Right lung (tissue), 5 donors: ENCODE measurements around the gene ACSM2B. TPM values are rescaled to one million over a fixed set of nuclear protein-coding genes. Genes with fewer than 3 reads are reported as not detected.
"Not testable (repeated sequence)": the region's sequence is repeated elsewhere in the genome, so short reads cannot be mapped to it uniquely, and the experiment has no call there.

ENCODE experiments used
- DNase-seq, 2 donors: peaks; one replicate each; pipeline ENCODE4 v3.0.0-alpha.2; 2013
- polyA plus RNA-seq, 5 donors: library from polyadenylated mRNA; unstranded; fragments of 120-200 nt; gene quantifications; one replicate each; pipeline versions ENCODE4 v1.2.1 to v1.2.3, GENCODE V29; 2013; ENCODE audit warnings: inconsistent platforms in 1 of 5, low replicate concordance in 1 of 5; ENCODE audit not compliant: insufficient read length in 5 of 5, insufficient read depth in 1 of 5

ACSM2B gene
- polyA plus RNA-seq, 5 donors, result 0.32 to 1.9 (median 1.0) TPM

DNA sequence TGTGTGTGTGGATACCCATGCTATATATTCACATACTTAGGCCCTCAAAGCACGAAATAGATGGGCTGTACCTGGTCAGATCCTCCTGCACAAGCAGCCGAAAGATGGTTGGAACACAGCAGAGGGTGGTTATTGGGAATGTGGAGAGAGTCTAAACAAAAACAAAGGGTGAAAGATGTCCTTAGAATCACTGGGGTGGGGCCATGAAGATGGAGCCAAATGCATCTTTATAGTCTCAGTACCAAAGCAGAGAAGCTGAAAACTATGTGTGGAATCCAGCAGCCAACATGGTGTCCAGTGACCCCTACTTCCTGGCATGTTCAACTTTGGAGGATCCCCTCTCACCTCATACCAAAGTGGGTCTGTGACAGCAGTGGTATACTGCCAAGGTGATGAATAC, 19.5 kb upstream of the ACSM2B start:
- DNase-seq, result not testable (repeated sequence)

DNA sequence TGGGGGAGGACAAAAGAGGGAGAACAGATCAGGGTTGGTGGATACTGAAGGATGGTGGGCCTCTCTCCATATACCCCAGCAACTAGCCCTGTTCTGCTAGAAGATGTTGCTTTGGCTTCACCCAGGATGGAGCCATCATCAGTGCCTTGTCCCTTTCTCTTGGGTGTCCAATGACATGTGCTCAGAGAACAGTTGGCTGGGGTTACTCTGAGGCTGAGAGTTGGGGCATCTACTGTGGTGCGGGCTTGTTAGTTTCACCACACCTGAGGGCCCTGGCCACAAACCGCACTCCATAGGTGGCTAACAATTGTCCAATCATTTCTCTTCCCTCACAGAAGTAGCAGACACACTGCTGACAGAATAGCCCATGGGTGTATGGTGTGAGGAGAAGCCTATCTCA, 18.9 kb upstream of the ACSM2B start:
- DNase-seq, result not testable (repeated sequence)

DNA sequence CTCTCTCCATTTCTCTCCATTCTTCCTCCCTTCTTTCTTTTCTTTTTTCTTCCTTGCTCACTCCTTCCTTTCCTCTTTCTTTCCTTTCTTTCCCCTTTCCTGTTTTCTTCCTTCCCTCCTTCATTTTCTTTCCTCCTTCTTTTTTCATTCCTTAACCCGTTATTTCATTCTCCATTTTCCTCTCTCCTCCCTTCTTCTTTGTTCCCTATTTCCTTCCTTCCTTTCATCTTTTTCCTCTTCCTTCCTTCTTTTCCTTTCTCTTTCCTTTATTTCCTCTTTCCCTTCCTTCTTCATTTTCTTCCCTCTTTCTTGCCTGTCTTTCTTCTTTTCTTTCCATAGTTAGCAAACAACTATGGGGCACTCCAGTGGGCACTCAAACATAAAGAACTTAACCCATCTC, 16.6 kb upstream of the ACSM2B start:
- DNase-seq, result not testable (repeated sequence)

DNA sequence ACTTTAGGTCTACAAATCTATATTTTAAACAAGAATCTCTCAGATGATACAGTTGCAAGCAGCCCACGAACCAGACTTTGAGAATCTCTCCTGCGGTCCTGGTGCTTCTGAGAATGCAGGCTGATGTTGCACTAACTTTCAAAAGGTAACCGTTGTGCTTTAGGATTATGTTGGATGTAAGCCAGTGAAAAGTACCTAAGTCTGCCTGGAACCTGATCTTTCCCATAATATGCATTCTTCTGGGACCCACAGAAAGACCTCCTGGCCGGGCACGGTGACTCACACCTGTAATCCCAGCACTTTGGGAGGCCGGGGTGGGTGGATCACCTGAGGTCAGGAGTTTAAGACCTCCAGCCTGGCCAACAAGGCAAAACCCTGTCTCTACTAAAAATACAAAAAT, 13.3 kb upstream of the ACSM2B start:
- not testable (repeated sequence) for DNase-seq

DNA sequence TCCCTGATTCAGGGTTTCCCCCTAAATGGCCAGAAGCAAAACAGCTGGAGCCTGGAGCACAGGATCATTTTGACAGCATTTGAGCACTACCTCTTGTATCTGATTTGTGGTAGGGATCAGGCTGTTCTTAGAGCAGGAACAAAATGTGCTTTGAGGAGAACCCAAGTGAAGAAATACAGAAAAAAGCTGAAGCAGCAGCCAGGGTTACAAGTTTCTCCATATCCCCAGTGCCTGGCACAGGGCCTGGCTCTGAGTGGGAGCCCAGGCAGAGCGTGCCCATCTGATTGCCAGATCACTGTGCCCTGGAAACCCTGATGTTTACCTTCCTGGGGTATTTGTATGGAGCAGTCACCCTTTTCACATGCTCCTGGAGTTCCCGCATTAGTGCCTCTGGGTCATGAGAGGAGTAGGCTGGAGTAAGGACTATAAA, 11.5 kb upstream of the ACSM2B start:
- DNase-seq, result peak in 1 of 2 donors; percentile 1

DNA sequence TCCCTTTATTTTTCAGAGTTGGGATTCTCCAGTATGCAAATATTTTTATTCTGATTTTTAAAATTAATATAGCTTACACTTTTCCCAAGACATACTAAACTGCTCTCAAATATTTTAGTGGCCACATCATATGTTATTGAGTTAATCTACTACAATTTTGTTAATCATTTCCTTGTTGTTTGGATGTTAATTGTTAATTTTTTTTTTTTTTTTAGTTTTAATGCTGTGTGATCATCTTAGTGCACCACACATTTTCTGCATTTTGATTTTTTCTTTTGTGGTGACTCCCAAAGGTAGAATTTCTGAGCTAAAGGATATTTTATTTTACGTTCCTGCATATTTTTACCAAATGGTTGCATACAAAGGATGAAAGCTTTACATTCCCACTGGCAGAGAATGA, 10.5 kb upstream of the ACSM2B start:
- not testable (repeated sequence) for DNase-seq

DNA sequence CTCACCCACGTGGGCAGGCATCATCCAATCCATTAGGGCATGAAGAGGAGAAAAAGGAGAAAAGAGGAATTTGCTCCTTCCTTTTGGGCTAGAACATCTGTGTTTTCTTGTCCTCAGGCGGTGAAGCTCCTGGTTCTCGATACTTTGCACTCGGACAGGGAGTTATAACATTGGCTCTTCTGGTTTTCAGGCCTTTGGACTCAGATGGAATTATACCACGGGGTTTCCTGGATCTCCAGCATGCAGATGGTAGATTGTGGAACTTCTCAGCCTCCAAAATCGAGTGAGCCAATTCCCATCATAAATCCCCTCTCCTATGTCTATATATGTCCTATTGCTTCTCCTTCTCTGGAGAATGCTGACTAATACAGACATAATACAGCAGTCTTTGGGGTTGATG, 9.9 kb upstream of the ACSM2B start:
- DNase-seq, result not testable (repeated sequence)

DNA sequence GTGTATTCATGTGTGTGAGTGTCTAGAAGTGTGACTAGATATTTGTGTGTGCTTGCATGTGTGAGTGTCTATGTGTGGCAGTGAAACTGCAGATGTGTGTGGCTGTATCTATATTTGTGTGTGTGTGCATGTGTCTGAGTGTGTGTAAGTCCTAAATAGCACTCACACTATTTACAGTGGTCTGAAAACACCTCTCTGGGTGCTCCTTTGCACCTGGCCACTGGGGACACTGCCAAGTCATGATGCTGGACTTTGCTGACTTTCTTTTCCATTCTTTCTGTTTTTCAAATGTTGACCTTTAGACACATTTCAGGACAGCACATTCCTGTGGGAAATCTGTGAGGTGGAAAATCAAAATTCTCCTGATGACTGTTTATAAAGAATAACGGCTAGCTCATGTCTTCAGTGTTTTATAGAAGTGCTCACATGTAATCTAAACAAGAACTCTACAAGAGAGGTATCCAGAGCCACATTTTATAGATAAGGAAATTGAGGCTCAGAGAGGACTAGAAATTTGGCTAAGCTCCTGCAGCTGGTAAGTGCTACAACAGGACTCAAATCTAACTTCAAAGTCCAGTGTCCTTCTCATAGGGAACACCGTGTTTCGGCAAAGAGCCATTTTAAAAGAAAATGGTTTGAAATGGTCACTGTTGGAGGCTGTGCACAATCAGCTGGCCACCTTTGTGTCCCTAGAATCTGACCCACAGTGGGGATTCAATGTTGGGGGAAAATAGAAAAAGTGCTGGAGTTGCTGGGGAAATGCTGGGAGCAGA, 4.5 kb upstream of the ACSM2B start:
- not testable (repeated sequence) for DNase-seq

DNA sequence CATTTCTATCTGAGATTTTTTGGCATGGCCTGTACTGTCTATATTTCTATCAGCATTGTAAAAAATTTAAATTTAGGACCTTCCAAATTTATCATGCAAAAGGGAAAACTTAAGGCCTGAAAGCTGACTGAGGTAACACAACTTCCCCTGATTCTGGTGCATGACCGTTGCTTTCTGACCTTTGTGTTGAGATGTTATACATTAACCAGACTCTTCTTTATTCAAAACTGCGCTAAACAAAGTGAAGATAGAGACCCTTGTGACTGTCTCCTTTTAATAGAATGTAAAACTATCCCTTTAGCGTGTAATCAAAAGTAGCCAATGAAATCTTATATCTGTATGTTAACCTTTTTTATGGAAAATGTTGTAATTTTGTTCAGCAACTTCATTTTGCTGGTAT, 1.9 kb upstream of the ACSM2B start:
- not testable (repeated sequence) for DNase-seq

DNA sequence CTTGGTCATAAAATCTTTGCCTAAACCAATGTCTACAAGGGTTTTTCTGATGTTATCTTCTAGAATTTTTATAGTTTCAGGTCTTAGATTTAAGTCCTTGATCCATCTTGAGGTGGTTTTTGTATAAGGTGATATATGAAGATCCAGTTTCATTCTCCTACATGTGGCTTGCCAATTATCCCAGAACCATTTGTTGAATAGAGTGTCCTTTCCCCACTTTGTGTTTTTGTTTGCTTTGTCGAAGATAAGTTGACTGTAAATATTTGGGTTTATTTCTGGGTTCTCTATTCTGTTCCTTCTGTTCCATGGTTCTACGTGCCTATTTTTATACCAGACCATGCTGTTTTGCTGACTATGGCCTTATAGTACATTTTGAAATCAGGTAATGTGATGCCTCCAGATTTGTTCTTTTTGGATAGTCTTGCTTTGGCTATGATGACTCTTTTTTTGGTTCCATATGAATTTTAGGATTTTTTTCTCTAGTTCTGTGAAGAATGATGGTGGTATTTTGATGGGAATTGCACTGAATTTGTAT, 7.0 kb downstream of the ACSM2B start:
- DNase-seq, result not testable (repeated sequence)

DNA sequence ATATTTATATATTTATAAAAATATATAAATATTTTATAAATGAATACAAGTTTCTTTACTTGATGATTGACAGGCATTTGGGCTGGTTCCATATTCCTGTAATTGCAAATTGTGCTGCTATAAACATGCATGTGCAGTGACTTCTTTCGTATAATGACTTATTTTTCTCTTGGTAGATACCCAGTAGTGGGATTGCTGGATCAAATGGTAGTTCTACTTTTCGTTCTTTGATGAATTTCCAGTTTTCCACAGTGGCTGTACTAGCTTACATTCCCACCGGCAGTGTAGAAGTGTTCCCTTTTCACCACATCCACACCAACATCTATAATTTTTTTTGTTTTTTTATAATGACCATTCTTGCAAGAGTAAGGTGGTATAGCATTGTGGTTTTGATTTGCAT, 7.8 kb downstream of the ACSM2B start:
- DNase-seq, result no peak

DNA sequence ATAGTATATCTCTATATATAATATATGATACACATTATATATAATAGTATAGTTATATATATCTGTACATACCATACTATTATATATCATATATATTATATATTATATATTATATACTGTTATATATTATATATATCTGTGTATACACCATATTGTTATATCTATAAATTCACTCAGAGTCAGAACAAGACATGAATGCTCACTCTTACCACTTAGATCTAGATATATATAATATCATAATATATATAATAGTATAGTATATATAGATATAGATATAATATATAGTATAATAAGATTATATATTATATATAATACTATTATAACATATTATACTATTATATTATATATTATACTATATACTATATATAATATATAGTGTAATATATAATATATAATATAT, 9.3 kb downstream of the ACSM2B start:
- DNase-seq, result no peak

DNA sequence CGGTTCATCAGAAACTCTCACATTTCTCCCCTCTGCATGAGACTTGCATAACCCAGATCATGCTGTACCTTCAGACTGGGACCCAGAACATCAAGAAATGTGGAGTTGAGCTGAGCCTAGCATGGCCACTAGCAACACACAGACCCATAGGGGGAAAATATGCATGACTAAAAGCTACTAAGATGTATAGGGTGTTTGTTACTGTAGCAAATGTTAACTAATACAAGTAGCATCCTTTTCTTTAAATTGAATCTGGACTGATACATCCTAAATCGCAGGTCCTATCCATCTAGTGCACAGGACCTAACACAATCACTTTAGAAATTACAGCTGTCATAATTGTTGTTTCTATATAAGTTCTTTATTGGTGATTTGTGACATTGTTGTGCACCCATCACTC, 10.8 kb downstream of the ACSM2B start:
- DNase-seq, result not testable (repeated sequence)

DNA sequence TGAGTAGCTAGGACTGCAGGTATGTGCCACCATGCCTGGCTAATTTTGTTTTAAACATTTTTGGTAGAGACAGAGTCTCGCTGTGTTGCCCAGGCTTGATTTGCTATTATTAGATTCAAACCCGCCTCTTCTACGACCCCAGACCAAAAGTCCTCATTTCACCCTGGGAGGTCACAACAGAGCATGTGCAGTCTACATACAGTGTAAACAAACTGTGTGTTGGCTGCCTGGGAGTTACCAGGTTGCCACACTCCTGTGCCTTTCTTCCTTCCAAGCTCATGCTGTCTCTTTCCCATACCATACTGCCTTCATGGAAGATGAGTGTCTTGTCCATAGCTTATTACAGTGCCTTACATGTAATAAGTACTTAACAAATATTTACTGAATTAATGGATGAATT, 11.9 kb downstream of the ACSM2B start:
- not testable (repeated sequence) for DNase-seq

DNA sequence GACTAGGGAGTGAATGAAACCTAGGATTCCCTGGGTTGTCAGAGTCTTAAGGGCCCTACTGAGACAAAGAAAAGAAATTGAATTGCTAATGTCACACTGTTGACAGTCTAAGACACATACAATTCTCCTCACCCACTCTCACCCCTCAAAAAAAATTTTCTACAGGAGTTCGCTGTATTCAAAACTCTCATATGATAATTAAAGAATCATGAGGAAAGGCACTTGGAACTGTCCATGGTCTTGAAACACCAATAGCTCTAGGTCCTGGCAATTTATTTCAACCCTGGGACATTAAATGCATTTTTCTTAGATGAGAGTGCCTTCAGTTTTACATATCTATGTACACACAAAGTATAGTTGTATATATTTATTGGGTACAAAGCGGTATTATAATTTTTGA, 20.5 kb downstream of the ACSM2B start:
- not testable (repeated sequence) for DNase-seq

DNA sequence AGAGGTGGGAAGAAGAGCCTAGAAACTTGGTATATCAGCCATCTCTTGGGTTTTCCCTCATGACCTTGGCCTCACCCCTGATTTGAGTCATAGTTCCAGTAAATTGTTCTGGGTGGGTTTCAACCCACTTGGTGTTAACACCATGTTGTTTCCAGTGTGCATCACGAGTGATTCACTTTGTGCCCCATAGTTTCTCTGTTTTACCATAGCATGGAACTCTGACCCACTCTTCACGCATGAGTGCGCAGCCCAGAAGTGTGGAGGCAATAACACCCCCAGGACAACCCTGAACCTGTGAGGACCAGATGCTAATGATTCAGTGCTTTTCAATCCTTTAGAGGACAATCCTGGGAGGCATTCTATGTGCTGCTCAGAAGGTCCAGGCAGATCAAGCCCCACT, 21.5 kb downstream of the ACSM2B start:
- not testable (repeated sequence) for DNase-seq

DNA sequence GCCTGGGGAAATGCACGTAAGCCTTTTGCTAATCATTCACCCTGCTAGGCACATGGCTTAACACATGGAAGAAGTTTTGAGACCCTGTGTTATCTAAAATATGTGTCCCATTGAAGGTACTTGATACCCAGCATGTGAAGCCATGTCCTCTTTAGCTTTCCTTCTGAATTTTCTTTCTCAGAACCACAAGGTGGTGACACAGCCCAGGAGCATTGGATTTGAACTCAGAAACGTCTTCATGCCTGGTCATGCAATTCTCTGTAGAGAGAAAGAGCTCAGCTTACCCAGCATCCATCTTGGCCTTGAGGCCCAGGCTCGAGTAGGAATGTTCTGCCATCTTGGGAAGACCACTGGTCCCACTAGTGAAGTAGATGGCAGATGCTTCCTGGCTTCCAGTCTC, 22.7 kb downstream of the ACSM2B start:
- DNase-seq, result not testable (repeated sequence)

DNA sequence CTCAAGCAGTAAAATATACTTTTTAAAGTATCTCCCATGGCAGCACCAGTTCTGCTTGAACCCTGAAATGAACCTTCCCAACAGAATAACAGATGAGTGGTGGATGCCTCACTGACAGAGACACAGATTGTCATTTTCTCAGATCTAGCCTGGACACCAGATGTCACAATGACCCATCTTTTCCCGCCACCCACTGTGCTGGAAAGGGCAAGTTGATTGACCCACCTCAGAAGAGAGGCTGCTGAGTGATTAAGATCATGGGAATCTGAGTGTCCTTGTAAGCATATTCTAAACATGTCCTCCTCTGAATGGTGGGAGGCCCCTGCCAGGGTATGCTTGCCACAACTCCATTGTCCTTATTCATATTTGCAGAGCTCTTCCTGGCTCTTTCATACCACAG, 29.2 kb downstream of the ACSM2B start:
- DNase-seq, result not testable (repeated sequence)

DNA sequence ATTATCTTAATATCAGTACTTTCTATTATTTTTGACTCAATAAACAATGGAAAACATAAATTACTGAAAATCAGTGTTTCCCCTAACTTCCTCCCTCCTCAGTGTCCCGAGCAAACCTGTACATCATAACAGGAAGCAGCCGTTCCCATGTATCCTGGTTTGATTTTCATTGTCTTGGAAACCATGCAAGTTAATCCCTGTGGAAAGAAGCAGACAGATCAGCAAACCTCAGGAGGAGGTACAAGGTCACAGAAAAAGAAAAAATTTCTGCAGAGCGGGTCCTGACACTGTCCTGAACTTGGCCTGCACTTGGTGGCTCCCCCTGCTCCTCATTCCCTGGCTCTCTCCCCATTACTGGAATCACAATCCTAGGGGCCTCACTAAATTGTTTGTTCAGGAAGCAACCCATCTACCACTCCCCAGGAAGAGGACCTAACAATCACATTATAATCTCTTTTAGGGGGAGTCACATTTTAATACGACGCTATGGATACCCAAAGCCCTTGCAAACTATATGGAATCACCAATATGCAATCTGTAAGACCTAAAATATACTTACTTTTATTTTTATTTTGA, 29.8 kb downstream of the ACSM2B start:
- DNase-seq, result not testable (repeated sequence)

DNA sequence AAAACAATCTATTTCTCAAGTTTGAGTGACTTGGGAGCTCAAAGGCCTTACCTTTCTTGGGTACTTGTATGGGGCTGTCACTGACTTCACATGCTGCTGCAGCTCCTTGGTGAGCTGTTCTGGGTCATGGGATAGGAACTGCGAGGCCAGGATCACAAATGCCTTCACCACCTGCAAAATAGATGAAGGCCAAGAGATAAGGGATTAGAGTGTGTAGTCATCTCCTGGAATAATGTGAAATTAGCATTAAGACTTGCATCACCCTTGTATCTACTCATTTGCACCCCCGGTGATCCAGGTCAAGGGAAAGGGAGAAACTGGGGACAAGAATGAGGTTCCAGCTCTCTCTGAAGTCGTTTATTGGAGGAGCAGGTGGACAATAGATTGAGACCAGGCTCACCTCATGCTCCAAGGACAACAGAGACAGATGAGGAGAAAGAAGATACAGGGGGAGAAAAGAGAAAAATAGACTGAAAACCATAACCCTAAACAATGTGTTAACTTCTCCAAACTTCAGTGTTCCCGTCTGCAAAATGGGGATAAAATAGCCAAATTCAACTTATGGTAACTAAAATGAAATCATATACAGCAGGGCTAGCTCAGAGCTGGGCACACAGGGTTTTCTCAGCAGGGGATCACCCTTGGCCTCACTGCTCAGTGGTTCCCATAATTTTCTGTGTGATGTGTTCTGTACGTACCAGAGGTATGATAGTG, 35.4 kb downstream of the ACSM2B start:
- not testable (repeated sequence) for DNase-seq

DNA sequence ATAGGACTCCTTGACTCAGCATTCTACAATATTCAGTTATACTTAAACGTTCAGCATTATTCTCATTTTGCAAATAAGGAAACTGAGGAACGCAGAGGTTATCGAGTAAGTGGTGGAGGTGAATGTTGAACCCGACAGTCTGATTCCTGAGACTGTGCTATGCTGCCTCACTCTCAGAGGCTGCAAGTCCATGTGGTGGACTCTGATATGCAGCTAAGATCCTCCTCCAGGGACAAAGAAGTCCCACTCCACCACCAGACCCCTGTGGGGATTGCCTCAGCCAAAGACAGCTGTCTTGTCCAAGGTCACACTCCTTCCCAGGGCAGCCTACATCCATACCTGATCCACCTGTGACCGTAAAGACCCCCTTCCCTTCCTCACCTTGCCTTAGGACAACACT, 37.5 kb downstream of the ACSM2B start:
- DNase-seq, result no peak

DNA sequence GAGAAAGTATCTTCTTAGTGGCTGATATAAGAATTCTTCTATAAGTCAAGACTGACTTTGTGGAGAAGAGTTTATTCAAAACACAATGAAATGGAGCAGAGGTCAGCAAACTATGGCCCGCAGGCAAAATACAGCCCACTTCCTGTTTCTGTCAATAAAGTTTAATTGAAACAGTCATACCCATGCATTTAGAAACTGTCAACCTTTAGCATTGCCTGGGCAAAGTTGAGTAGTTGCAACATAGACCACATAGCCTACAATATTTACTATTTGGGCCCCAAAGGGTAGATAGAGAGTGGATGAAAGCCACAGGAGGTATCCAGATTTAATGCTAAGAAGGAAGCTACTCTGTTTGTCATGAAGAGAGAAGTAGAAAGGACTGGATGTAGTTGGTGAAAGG, 38.0 kb downstream of the ACSM2B start:
- no peak for DNase-seq

DNA sequence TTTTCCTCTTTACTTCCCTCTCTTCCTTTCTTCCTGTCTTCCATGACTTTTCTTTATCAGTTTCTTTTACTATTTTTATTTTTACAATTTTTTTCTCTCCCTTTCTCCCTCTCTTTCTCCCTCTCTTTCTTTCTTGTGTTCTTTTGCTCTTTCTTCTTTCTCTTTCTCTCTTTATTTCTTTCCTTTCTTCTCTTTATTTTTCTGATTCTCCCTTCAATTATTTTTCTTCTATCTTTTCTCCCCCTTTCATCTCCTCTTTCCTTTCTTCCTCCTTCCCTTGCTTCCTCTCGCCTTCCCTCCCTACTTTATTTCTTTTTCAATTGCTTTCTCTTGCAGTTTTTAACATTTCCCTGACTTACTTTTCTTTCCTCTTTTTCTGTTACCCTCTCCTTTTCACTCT, 39.5 kb downstream of the ACSM2B start:
- DNase-seq, result not testable (repeated sequence)
